LNCaP clone FGC (cell line): ENCODE measurements around the gene FITM2.

Source experiments
- DNase-seq: peaks from one replicate; pipeline ENCODE4 v3.0.0-alpha.2; 2011; ENCODE audit warnings: low read depth
- H3K4me3 ChIP-seq: 2 replicates; pipeline ENCODE4 v1.5.1; 2011; ENCODE audit warnings: mild to moderate bottlenecking, low read depth, low read length, control low read depth
- TF ChIP-seq, protein P1 (sequence below): IDR thresholded peaks from 2 replicates; pipeline ENCODE4 v1.5.1; 2012; ENCODE audit warnings: mild to moderate bottlenecking; ENCODE audit not compliant: control insufficient read depth, insufficient read depth; ENCODE audit errors: extremely low read depth

The FITM2 gene

DNA sequence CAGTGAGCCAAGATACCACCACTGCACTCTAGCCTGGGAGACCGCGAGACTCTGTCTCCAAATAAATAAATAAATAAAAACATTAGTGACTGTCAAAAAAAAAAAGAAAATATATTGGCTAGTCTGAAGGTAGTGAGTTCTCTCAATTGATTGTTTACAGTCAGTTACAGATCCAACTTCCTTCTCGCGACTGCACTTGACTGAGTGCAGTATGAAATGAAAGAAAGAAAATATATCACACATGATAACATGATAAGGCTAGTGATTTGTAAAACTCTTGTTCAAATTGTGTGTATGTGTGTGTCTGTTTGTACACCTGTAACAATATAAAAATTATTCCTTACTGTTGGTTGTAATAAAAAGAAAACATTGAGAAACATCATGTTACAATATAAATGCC lies 33.7 kb upstream of the FITM2 start:
- no peak overlapping the region for H3K4me3 ChIP-seq
- TF ChIP-seq, protein P1, sequence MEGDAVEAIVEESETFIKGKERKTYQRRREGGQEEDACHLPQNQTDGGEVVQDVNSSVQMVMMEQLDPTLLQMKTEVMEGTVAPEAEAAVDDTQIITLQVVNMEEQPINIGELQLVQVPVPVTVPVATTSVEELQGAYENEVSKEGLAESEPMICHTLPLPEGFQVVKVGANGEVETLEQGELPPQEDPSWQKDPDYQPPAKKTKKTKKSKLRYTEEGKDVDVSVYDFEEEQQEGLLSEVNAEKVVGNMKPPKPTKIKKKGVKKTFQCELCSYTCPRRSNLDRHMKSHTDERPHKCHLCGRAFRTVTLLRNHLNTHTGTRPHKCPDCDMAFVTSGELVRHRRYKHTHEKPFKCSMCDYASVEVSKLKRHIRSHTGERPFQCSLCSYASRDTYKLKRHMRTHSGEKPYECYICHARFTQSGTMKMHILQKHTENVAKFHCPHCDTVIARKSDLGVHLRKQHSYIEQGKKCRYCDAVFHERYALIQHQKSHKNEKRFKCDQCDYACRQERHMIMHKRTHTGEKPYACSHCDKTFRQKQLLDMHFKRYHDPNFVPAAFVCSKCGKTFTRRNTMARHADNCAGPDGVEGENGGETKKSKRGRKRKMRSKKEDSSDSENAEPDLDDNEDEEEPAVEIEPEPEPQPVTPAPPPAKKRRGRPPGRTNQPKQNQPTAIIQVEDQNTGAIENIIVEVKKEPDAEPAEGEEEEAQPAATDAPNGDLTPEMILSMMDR: no peak
- no peak for DNase-seq

DNA sequence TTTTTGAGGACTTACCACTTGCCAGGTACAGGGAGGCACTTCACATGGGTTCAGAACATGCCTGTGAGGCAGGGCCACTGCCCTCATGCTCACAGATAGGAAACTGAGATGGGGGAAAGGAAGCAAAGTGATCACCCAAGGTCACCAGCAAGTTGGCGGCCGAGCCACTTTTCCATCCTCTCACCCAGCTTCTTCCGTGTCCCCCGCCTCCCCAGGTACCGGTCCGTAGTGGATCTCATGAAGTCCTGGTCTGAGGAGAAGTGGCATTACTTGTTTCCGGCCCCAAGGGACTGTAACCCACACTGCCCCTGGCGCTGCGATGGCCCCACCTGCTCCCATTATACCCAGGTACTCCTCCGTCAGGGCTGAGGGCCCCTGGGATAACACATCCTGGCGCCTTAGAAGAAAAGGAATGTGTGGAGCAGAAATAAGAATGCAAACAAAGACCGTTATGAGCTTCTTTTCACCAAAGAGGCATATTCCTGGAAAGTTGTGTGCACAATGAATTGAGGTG lies 32.2 kb upstream of the FITM2 start:
- TF ChIP-seq, protein P1: no peak
- H3K4me3 ChIP-seq: no peak overlapping the region
- DNase-seq: no peak

GRCh38 chr20:44342248-44342647 lies 31.2 kb upstream of the FITM2 start:
- TF ChIP-seq, protein P1: no peak
- H3K4me3 ChIP-seq: no peak overlapping the region
- DNase-seq: no peak

DNA sequence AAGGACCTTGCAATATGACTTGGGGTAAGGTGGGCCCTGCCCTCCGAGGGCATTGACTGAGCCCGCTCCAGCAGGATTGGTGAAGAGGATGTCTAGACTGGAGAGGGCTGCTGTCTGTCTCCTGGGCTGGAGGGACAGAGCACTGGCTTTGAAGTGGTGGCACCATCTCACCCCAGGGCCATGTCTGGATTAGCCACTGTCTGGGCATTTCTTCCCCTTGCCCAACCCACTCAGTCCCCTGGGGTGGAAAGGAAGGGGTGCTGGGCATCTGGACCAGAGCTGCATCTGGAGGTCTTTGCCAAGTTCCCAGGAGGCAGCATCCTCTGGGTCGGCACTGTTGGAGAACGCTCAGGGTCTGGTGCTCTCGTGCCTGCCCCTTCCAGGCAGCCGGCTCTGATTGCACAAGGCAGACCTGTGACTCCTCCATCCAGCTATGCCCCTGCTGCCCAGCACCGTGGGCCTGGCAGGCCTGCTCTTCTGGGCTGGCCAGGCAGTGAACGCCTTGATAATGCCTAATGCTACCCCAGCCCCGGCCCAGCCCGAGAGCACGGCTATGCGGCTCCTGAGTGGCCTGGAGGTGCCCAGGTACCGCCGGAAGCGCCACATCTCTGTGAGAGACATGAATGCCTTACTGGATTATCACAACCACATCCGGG lies 25.9 kb upstream of the FITM2 start, which contains the start of gene R3HDML:
TSS of gene R3HDML (plus strand) at position 319 of the 656 bp plus-strand sequence. CDS start at position 434, 115 bp downstream.
- TF ChIP-seq, protein P1: no peak
- DNase-seq: no peak
- no peak within 1 kb of the TSS for H3K4me3 ChIP-seq

DNA sequence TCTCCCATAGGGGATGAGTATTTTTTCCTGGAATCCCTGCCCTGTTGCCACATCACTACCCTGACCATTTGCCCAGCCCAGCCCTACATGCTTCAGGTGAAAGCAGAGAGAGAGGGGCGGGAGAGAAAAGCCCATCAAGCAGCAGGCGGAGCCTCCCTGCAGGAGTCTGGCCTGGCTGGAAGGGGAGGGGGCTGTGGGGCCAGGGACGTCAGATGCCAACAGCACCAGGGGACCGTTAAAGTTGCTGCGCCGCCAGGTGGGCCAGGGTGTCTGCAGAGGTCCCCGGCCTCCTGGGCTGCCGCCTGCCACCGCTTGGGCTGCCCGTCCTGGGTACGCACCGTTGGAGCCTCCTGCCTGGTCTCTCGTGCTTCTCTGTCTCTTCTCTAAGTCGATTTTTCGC lies 25.1 kb upstream of the FITM2 start:
- no peak overlapping the region for H3K4me3 ChIP-seq
- DNase-seq: no peak
- TF ChIP-seq, protein P1: no peak

- no peak overlapping the region for H3K4me3 ChIP-seq
- TF ChIP-seq, protein P1: no peak
- no peak for DNase-seq
Observed at GRCh38 chr20:44335675-44336074, 24.7 kb upstream of the FITM2 start.

DNA sequence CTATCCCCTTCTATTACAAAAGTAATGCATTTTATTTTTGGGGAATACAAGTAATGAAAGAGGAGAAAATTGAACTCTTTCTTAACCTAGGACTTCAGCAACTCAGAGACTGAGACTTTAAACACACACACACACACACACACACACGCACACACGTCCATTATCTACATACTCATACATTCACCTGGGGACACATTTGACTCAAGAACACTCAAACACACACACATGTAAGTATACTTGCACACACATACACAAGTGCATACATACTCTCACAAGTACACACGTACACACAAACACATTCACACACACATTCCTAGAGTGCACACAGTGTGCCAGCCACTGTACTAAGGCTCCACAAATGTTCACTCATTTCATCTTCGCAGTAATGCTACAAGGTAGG lies 23.7 kb upstream of the FITM2 start:
- DNase-seq: no peak
- TF ChIP-seq, protein P1: no peak
- H3K4me3 ChIP-seq: no peak overlapping the region
